ENCODE results near the gene FBXL16.

Gene FBXL16

GRCh38 chr16:674214-674881 lies 31.3 kb downstream of the FBXL16 start:
- H2AFZ ChIP-seq (ENCODE audit: low read length): no peak overlapping the region
- peaks cover 2% of the 10 kb centered on the region for H3K4me1 ChIP-seq (ENCODE audit: insufficient read depth, low read length, poor library complexity, severe bottlenecking)
- H3K4me3 ChIP-seq (ENCODE audit: low read length, poor library complexity, severe bottlenecking): no peak overlapping the region
- H3F3A ChIP-seq (ENCODE audit: low read depth): no peaks in the 10 kb centered on the region
- no peaks in the 10 kb centered on the region for H3K9me3 ChIP-seq (ENCODE audit: insufficient read depth, low read depth, low read length)
- no peaks in the 10 kb centered on the region for H3K36me3 ChIP-seq (ENCODE audit: insufficient read depth, low read length)
- H3K9ac ChIP-seq (ENCODE audit: low read depth, low read length, poor library complexity, severe bottlenecking): no peak overlapping the region
- no peak overlapping the region for H3K4me2 ChIP-seq (ENCODE audit: low read depth, low read length, poor library complexity, severe bottlenecking)
- TF ChIP-seq EZH2phosphoT487 (IDR thresholded peaks at IDR 0.05; ENCODE audit: borderline replicate concordance) (no peak), CTCF (conservative IDR thresholded peaks at IDR 0.05; ENCODE audit: low read length) (no peak)
- H3K27me3 ChIP-seq (ENCODE audit: insufficient read depth, low read length, poor library complexity, severe bottlenecking): no peaks in the 10 kb centered on the region
- H3K9me2 ChIP-seq (replicated peaks; ENCODE audit: low read depth, low read length): no peaks in the 10 kb centered on the region
- peaks cover 3% of the 10 kb centered on the region; the same call in 1 of the 2 replicates for H3K79me2 ChIP-seq (ENCODE audit: insufficient read depth, low read length)
- no peaks in the 10 kb centered on the region for H4K20me1 ChIP-seq (ENCODE audit: insufficient read depth, low read length, poor library complexity, severe bottlenecking)

DNA sequence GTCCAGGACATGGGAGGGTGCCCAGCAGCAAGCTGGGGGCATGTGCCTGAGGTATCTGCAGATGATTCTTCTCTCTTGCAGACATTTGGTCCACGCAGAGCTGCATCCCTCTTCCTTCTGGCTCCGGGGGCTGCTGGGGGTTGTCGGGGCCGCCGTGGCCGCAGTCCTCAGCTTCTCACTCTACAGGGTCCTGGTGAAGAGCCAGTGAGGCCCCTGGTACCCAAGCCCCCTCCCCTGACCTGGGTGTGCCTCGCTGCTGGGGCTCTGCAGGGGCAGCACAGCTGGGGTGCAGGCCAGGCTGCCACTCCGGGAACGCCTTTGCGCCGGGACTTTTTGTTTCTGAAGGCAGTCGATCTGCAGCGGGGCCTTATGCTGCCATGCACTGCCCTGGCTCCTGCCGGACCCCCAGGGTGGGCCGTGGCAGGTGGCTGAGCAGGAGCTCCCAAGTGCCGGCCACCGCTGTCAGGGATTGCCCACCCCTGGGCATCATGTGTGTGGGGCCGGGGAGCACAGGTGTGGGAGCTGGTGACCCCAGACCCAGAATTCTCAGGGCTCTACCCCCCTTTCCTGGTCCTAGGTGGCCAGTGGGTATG lies 32.1 kb downstream of the FBXL16 start:
- no peak for TF ChIP-seq CTCF (conservative IDR thresholded peaks at IDR 0.05; ENCODE audit: low read length)
- no peak for TF ChIP-seq EZH2phosphoT487 (IDR thresholded peaks at IDR 0.05; ENCODE audit: borderline replicate concordance)
- H3K27me3 ChIP-seq (ENCODE audit: insufficient read depth, low read length, poor library complexity, severe bottlenecking): no peaks in the 10 kb centered on the region
- H3K9ac ChIP-seq (ENCODE audit: low read depth, low read length, poor library complexity, severe bottlenecking): no peak overlapping the region
- H3K4me2 ChIP-seq (ENCODE audit: low read depth, low read length, poor library complexity, severe bottlenecking): no peak overlapping the region
- no peak overlapping the region for H3K4me3 ChIP-seq (ENCODE audit: low read length, poor library complexity, severe bottlenecking)
- no peaks in the 10 kb centered on the region for H3K9me2 ChIP-seq (replicated peaks; ENCODE audit: low read depth, low read length)
- no peak overlapping the region for H2AFZ ChIP-seq (ENCODE audit: low read length)
- H3F3A ChIP-seq (ENCODE audit: low read depth): no peaks in the 10 kb centered on the region
- no peaks in the 10 kb centered on the region for H3K9me3 ChIP-seq (ENCODE audit: insufficient read depth, low read depth, low read length)
- no peaks in the 10 kb centered on the region for H3K4me1 ChIP-seq (ENCODE audit: insufficient read depth, low read length, poor library complexity, severe bottlenecking)
- no peaks in the 10 kb centered on the region for H3K36me3 ChIP-seq (ENCODE audit: insufficient read depth, low read length)
- H4K20me1 ChIP-seq (ENCODE audit: insufficient read depth, low read length, poor library complexity, severe bottlenecking): no peaks in the 10 kb centered on the region
- H3K79me2 ChIP-seq (ENCODE audit: insufficient read depth, low read length): peaks cover 11% of the 10 kb centered on the region; the same call in 1 of the 2 replicates

GRCh38 chr16:672851-673250 lies 32.8 kb downstream of the FBXL16 start:
- no peak overlapping the region for H3K9ac ChIP-seq (ENCODE audit: low read depth, low read length, poor library complexity, severe bottlenecking)
- H3K27me3 ChIP-seq (ENCODE audit: insufficient read depth, low read length, poor library complexity, severe bottlenecking): no peaks in the 10 kb centered on the region
- TF ChIP-seq EZH2phosphoT487 (IDR thresholded peaks at IDR 0.05; ENCODE audit: borderline replicate concordance) (no peak), CTCF (conservative IDR thresholded peaks at IDR 0.05; ENCODE audit: low read length) (no peak)
- H3K4me2 ChIP-seq (ENCODE audit: low read depth, low read length, poor library complexity, severe bottlenecking): no peak overlapping the region
- no peaks in the 10 kb centered on the region for H3F3A ChIP-seq (ENCODE audit: low read depth)
- peaks cover 17% of the 10 kb centered on the region; the same call in 1 of the 2 replicates for H3K79me2 ChIP-seq (ENCODE audit: insufficient read depth, low read length)
- H3K36me3 ChIP-seq (ENCODE audit: insufficient read depth, low read length): no peaks in the 10 kb centered on the region
- no peak overlapping the region for H2AFZ ChIP-seq (ENCODE audit: low read length)
- H3K9me2 ChIP-seq (replicated peaks; ENCODE audit: low read depth, low read length): no peaks in the 10 kb centered on the region
- no peaks in the 10 kb centered on the region for H3K4me1 ChIP-seq (ENCODE audit: insufficient read depth, low read length, poor library complexity, severe bottlenecking)
- no peaks in the 10 kb centered on the region for H4K20me1 ChIP-seq (ENCODE audit: insufficient read depth, low read length, poor library complexity, severe bottlenecking)
- H3K4me3 ChIP-seq (ENCODE audit: low read length, poor library complexity, severe bottlenecking): no peak overlapping the region
- H3K9me3 ChIP-seq (ENCODE audit: insufficient read depth, low read depth, low read length): no peaks in the 10 kb centered on the region

Data from Loucy (cell line).